Upper lobe of right lung (tissue), 1 donor: ENCODE data around the gene NOLC1. TPM values are rescaled to one million over a fixed set of nuclear protein-coding genes. Genes with fewer than 3 reads are reported as not detected.

ENCODE experiments used
- ATAC-seq: fragments of 200-7000 bp; cut with Tn5 transposase; one replicate; pipeline ENCODE4 v1.9.1; 2020; ENCODE audit warnings: mild to moderate bottlenecking, moderate library complexity
- DNase-seq: peaks from one replicate; pipeline ENCODE4 v3.0.0-alpha.2; 2020
- H3K27ac ChIP-seq: fragments of 200-600 bp; one replicate; pipeline ENCODE4 v1.8.0; 2022
- H3K27me3 ChIP-seq: fragments of 200-600 bp; one replicate; pipeline ENCODE4 v1.8.0; 2022; ENCODE audit warnings: mild to moderate bottlenecking
- H3K36me3 ChIP-seq: fragments of 200-600 bp; one replicate; pipeline ENCODE4 v1.8.0; 2022
- H3K4me1 ChIP-seq: fragments of 200-600 bp; one replicate; pipeline ENCODE4 v1.8.0; 2022
- H3K4me3 ChIP-seq: fragments of 200-600 bp; one replicate; pipeline ENCODE4 v1.8.0; 2022; ENCODE audit warnings: mild to moderate bottlenecking
- H3K9me3 ChIP-seq: fragments of 200-600 bp; one replicate; pipeline ENCODE4 v1.8.0; 2022
- CTCF ChIP-seq: fragments of 200-600 bp; IDR thresholded peaks from one replicate; pipeline ENCODE4 v1.8.0; 2022; ENCODE audit warnings: antibody characterized with exemption
- intact Hi-C: fragments of 100-400 bp; cut with DNase I; formaldehyde crosslinking; loops from one replicate; pipeline ENCODE4 v1.11.0; 2022
- total RNA-seq: library from RNA; stranded (reverse); fragmentation: NEBNext Ultra II Directional; extraction: Animal tissue kit (Norgen Biotek cat#: 25700); gene quantifications from one replicate; pipeline ENCODE4 v1.2.1, GENCODE V29; 2021
- donor health status: DM: no; HTN: yes; CAD: no; lungs with severe emphysema.

NOLC1 gene
- total RNA-seq, 1 donor from 2014 or later, result 37.9 TPM

- H3K27me3 ChIP-seq, result no peaks in the 10 kb centered on the region
- H3K27ac ChIP-seq, result peak overlapping the region; percentile 39
- peaks cover 34% of the 10 kb centered on the region for H3K36me3 ChIP-seq
- no peak for TF ChIP-seq CTCF
- intact Hi-C loops, result no loop called here
- peaks cover 27% of the 10 kb centered on the region for H3K4me1 ChIP-seq
- no peak overlapping the region for H3K4me3 ChIP-seq
- no peak for DNase-seq
- H3K9me3 ChIP-seq, result no peaks in the 10 kb centered on the region
- ATAC-seq, result peak; percentile 5
These were observed 16.1 kb upstream of the NOLC1 start for GRCh38 chr10:102135956-102136526.

- Histone ChIP-seq H3K4me1 (peaks cover 16% of the 10 kb centered on the region), H3K36me3 (peaks cover 63% of the 10 kb centered on the region), H3K27ac (no peak overlapping the region), H3K9me3 (no peaks in the 10 kb centered on the region), H3K4me3 (no peak overlapping the region), H3K27me3 (no peaks in the 10 kb centered on the region)
- intact Hi-C loops, result no loop called here
- DNase-seq (no peak), ATAC-seq (no peak)
- no peak for TF ChIP-seq CTCF
These were observed 12.7 kb upstream of the NOLC1 start for GRCh38 chr10:102139281-102140110.

- Histone ChIP-seq H3K4me1 (peaks cover 8% of the 10 kb centered on the region), H3K9me3 (no peaks in the 10 kb centered on the region), H3K36me3 (peaks cover 71% of the 10 kb centered on the region), H3K4me3 (no peak overlapping the region), H3K27me3 (no peaks in the 10 kb centered on the region), H3K27ac (no peak overlapping the region)
- ATAC-seq, result no peak
- DNase-seq, result no peak
- no peak for TF ChIP-seq CTCF
- intact Hi-C loops, result no loop called here
These were observed 12.0 kb upstream of the NOLC1 start for GRCh38 chr10:102140218-102140617.

GRCh38 chr10:102140913-102141540, 11.2 kb upstream of the NOLC1 start:
- Histone ChIP-seq H3K27me3 (no peaks in the 10 kb centered on the region), H3K9me3 (no peaks in the 10 kb centered on the region), H3K4me1 (peaks cover under 1% of the 10 kb centered on the region), H3K27ac (no peak overlapping the region), H3K36me3 (peaks cover 76% of the 10 kb centered on the region), H3K4me3 (no peak overlapping the region)
- intact Hi-C loops, result no loop called here
- no peak for ATAC-seq
- DNase-seq, result no peak
- TF ChIP-seq CTCF, result no peak

- Histone ChIP-seq H3K27me3 (no peaks in the 10 kb centered on the region), H3K27ac (no peak overlapping the region), H3K4me3 (no peak overlapping the region), H3K4me1 (no peaks in the 10 kb centered on the region), H3K9me3 (no peaks in the 10 kb centered on the region), H3K36me3 (peaks cover 80% of the 10 kb centered on the region)
- intact Hi-C loops, result no loop called here
- no peak for ATAC-seq
- TF ChIP-seq CTCF, result no peak
- no peak for DNase-seq
These were observed 10.5 kb upstream of the NOLC1 start for GRCh38 chr10:102141583-102142107.
